GDM1 (cell line): Measurements from ENCODE around the gene IFI30.
"Not testable (repeated sequence)": the region's sequence is repeated elsewhere in the genome, so short reads cannot be mapped to it uniquely, and the experiment has no call there.

ENCODE experiments used
- DNase-seq: peaks from one replicate; lab custom pipeline; 2025; lab: John Stamatoyannopoulos, UW

The IFI30 gene

GRCh38 chr19:18152817-18153555 lies 20.6 kb upstream of the IFI30 start, which contains the start of gene PIK3R2:
Gene PIK3R2 (plus strand): TSS chr19:18153163. CDS start chr19:18155880, 2,717 bp downstream.
- peak; percentile 97 for DNase-seq

GRCh38 chr19:18153556-18154134 lies 20.0 kb upstream of the IFI30 start:
- no peak for DNase-seq

GRCh38 chr19:18155095-18156087 lies 18.2 kb upstream of the IFI30 start:
- no peak for DNase-seq

- DNase-seq = no peak
Measured at GRCh38 chr19:18156268-18156667, 17.3 kb upstream of the IFI30 start.

- no peak for DNase-seq
Measured at GRCh38 chr19:18156841-18157464, 16.7 kb upstream of the IFI30 start.

- no peak for DNase-seq
Measured at GRCh38 chr19:18157465-18158063, 16.0 kb upstream of the IFI30 start.

GRCh38 chr19:18158467-18158866 lies 15.1 kb upstream of the IFI30 start:
- DNase-seq = no peak

GRCh38 chr19:18159059-18159616 lies 14.5 kb upstream of the IFI30 start:
- DNase-seq = not testable (repeated sequence)

GRCh38 chr19:18159810-18160209 lies 13.8 kb upstream of the IFI30 start:
- no peak for DNase-seq

GRCh38 chr19:18160493-18160970 lies 13.1 kb upstream of the IFI30 start:
- DNase-seq = no peak

GRCh38 chr19:18160971-18161635 lies 12.5 kb upstream of the IFI30 start:
- DNase-seq = peak; percentile 55

- DNase-seq = no peak
Measured at GRCh38 chr19:18161636-18162002, 12.0 kb upstream of the IFI30 start.

- DNase-seq = no peak
Measured at GRCh38 chr19:18164072-18164471, 9.5 kb upstream of the IFI30 start.

- no peak for DNase-seq
Measured at GRCh38 chr19:18165794-18166544, 7.6 kb upstream of the IFI30 start.

GRCh38 chr19:18167011-18167410 lies 6.6 kb upstream of the IFI30 start:
- no peak for DNase-seq

- peak; percentile 39 for DNase-seq
Measured at GRCh38 chr19:18167975-18168645, 5.5 kb upstream of the IFI30 start.

GRCh38 chr19:18168673-18169381 lies 4.8 kb upstream of the IFI30 start:
- DNase-seq = no peak

GRCh38 chr19:18170714-18171255 lies 2.8 kb upstream of the IFI30 start:
- no peak for DNase-seq
